ENCODE measurements around the gene SELENOV.
A peak's percentile ranks its signal among the peaks of the same experiment; 100 is the strongest.

The SELENOV gene

GRCh38 chr19:39497996-39498797 lies 16.7 kb upstream of the SELENOV start:
- H3K27ac ChIP-seq (ENCODE audit: extremely low read depth, low read depth, low read length) = peak overlapping the region; percentile 2; the same call in 1 of the 2 replicates
- TF ChIP-seq ZNF121 (tag by site-specific recombination; IDR thresholded peaks at IDR 0.05) (no peak), ZBTB20 (tag by site-specific recombination; IDR thresholded peaks at IDR 0.05) (peak; percentile 80), ZNF324 (tag by site-specific recombination; IDR thresholded peaks at IDR 0.05) (peak; percentile 31; the same call in 1 of the 2 replicates), ZBTB11 (tag by site-specific recombination; conservative IDR thresholded peaks at IDR 0.05; ENCODE audit: low read depth) (peak; percentile 62; the same call in 1 of the 2 replicates), ZNF221 (tag by site-specific recombination; IDR thresholded peaks at IDR 0.05; ENCODE audit: borderline replicate concordance) (0 out of 2 replicates have a peak, but pooled peaks have one; percentile 62), ZBTB48 (tag by site-specific recombination; IDR thresholded peaks at IDR 0.05) (peak; percentile 63; the same call in 1 of the 2 replicates), ZNF449 (tag by site-specific recombination; IDR thresholded peaks at IDR 0.05) (no peak), ZNF239 (tag by site-specific recombination; IDR thresholded peaks at IDR 0.05) (0 out of 2 replicates have a peak, but pooled peaks have one; percentile 17), ZNF624 (tag by site-specific recombination; IDR thresholded peaks at IDR 0.05) (no peak), ZNF548 (tag by site-specific recombination; IDR thresholded peaks at IDR 0.05) (no peak), ZFP37 (tag by site-specific recombination; IDR thresholded peaks at IDR 0.05) (peak; percentile 91), REST (tag by site-specific recombination; IDR thresholded peaks at IDR 0.05) (no peak), ZNF785 (tag by site-specific recombination; IDR thresholded peaks at IDR 0.05) (peak; percentile 54; the same call in 1 of the 2 replicates), SCRT2 (tag by site-specific recombination; IDR thresholded peaks at IDR 0.05) (peak; percentile 66), ZEB2 (tag by site-specific recombination; IDR thresholded peaks at IDR 0.05) (peak; percentile 65), ZNF837 (tag by site-specific recombination; IDR thresholded peaks at IDR 0.05) (peak; percentile 73), ZNF394 (tag by site-specific recombination; IDR thresholded peaks at IDR 0.05; ENCODE audit: borderline replicate concordance) (peak; percentile 36; the same call in 1 of the 2 replicates), ZNF274 (IDR thresholded peaks at IDR 0.05; ENCODE audit: low read length) (no peak), ZNF274 (tag by site-specific recombination; IDR thresholded peaks at IDR 0.05; ENCODE audit: borderline replicate concordance) (no peak), HIC1 (tag by site-specific recombination; IDR thresholded peaks at IDR 0.05) (no peak; the same call in 1 of the 2 replicates), SP7 (tag by site-specific recombination; IDR thresholded peaks at IDR 0.05) (peak; percentile 85), ZNF510 (tag by site-specific recombination; IDR thresholded peaks at IDR 0.05; ENCODE audit: insufficient replicate concordance) (no peak), ZNF610 (tag by site-specific recombination; IDR thresholded peaks at IDR 0.05; ENCODE audit: borderline replicate concordance) (0 out of 2 replicates have a peak, but pooled peaks have one; percentile 28), GLI2 (tag by site-specific recombination; IDR thresholded peaks at IDR 0.05; ENCODE audit: borderline replicate concordance, low read depth) (no peak), ZNF571 (tag by site-specific recombination; IDR thresholded peaks at IDR 0.05) (no peak), ZNF626 (tag by site-specific recombination; IDR thresholded peaks at IDR 0.05) (no peak)

More at GRCh38 chr19:39497996-39498797, 16.7 kb upstream of the SELENOV start:
- H3K4me3 ChIP-seq (ENCODE audit: low read depth, low read length) = no peak overlapping the region
- H3K4me1 ChIP-seq (ENCODE audit: control insufficient read depth, insufficient read depth, low read length) = peaks cover 16% of the 10 kb centered on the region
- H3K36me3 ChIP-seq (ENCODE audit: control insufficient read depth in 2 of 2, insufficient read depth in 1 of 2, low read length in 2 of 2) = no peaks in the 10 kb centered on the region; a peak in 1 of 3 replicates
- CTCF ChIA-PET = interaction anchor here (0.5 to 4.9 kb wide), 28 partner anchors 10 to 571 kb away, joined by 3 to 59 read pairs (median 4); partner anchors contain the start of genes EID2, EID2B, RPS16 and TIMM50
- POLR2A ChIA-PET = interaction anchor here (0.5 to 3.5 kb wide), 17 partner anchors 9 to 829 kb away, joined by 3 to 29 read pairs (median 5); partner anchors contain the start of genes EID2B, RPS16, SUPT5H and TIMM50
- H3K9me3 ChIP-seq (ENCODE audit: control insufficient read depth, insufficient read depth, low read depth, low read length) = no peaks in the 10 kb centered on the region
